AG04450 (cell line): ENCODE data around the gene PPFIA1. TPM values are rescaled to one million over a fixed set of nuclear protein-coding genes. Genes with fewer than 3 reads are reported as not detected.

Experiments
- CTCF ChIA-PET: fragments of 300-600, 350-600 bp; formaldehyde crosslinking; extraction: SDS; loops from one replicate; lab custom pipeline; 2022; ENCODE audit warnings: antibody characterized with exemption, inconsistent platforms; lab: Charles Lee
- POLR2A ChIA-PET: fragments of 350-600 bp; formaldehyde crosslinking; extraction: SDS; loops from one replicate; lab custom pipeline; 2021; ENCODE audit warnings: antibody characterized with exemption, inconsistent platforms; lab: Yijun Ruan, JAX
- DNase-seq: peaks from one replicate; pipeline ENCODE4 v3.0.0-alpha.2; 2011; ENCODE audit warnings: low read depth, low spot score
- H3K27ac ChIP-seq: one replicate; pipeline ENCODE4 v1.5.1; 2012; ENCODE audit warnings: low read depth, low read length, control low read depth
- H3K27me3 ChIP-seq: one replicate; pipeline ENCODE4 v1.6.0; 2012; ENCODE audit warnings: low read length; ENCODE audit not compliant: control insufficient read depth, insufficient read depth
- H3K4me3 ChIP-seq: 2 replicates; pipeline ENCODE4 v1.5.1; 2011; ENCODE audit warnings: mild to moderate bottlenecking, low read depth, low read length, control low read depth
- H3K9me3 ChIP-seq: 2 replicates; pipeline ENCODE4 v1.5.1; 2012; ENCODE audit warnings: low read length; ENCODE audit not compliant: control insufficient read depth, insufficient read depth
- polyA plus RNA-seq: library from polyadenylated mRNA; depleted of rRNA; stranded (reverse); fragments of >200 nt; gene quantifications from 2 replicates; pipeline ENCODE4 v1.2.3, GENCODE V29; 2011
- TF ChIP-seq, protein P1 (sequence below): IDR thresholded peaks from 2 replicates; pipeline ENCODE4 v1.5.1; 2011; ENCODE audit warnings: low read depth, low read length, control low read depth, inconsistent platforms

The PPFIA1 gene
- polyA plus RNA-seq, 1 experiment: 39.9 TPM

DNA sequence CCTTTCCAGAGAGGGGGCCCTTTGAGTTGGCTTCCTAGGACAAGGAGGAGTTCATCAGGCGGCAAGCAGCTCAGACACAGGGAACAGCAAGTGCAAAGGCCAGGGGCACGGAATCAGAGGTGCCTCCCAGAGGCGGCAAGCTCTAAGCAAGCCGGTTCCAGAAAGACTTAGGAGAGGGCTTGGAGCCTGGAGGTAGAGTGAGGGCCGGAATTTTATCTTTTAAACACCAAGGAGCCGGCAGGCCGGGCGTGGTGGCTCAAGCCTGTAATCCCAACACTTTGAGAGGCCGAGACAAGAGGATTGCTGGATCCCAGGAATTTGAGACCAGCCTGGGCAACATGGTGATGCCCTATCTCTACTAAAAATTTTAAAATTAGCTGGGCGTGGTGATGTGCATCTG is 40.8 kb upstream of the PPFIA1 start:
- Histone ChIP-seq H3K9me3 (peaks cover 3% of the 10 kb centered on the region), H3K4me3 (no peak overlapping the region), H3K27me3 (peaks cover 13% of the 10 kb centered on the region), H3K27ac (no peak overlapping the region)
- no peak for DNase-seq
- POLR2A ChIA-PET: no interaction called here
- CTCF ChIA-PET: no interaction called here
- TF ChIP-seq, protein P1, sequence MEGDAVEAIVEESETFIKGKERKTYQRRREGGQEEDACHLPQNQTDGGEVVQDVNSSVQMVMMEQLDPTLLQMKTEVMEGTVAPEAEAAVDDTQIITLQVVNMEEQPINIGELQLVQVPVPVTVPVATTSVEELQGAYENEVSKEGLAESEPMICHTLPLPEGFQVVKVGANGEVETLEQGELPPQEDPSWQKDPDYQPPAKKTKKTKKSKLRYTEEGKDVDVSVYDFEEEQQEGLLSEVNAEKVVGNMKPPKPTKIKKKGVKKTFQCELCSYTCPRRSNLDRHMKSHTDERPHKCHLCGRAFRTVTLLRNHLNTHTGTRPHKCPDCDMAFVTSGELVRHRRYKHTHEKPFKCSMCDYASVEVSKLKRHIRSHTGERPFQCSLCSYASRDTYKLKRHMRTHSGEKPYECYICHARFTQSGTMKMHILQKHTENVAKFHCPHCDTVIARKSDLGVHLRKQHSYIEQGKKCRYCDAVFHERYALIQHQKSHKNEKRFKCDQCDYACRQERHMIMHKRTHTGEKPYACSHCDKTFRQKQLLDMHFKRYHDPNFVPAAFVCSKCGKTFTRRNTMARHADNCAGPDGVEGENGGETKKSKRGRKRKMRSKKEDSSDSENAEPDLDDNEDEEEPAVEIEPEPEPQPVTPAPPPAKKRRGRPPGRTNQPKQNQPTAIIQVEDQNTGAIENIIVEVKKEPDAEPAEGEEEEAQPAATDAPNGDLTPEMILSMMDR: no peak

DNA sequence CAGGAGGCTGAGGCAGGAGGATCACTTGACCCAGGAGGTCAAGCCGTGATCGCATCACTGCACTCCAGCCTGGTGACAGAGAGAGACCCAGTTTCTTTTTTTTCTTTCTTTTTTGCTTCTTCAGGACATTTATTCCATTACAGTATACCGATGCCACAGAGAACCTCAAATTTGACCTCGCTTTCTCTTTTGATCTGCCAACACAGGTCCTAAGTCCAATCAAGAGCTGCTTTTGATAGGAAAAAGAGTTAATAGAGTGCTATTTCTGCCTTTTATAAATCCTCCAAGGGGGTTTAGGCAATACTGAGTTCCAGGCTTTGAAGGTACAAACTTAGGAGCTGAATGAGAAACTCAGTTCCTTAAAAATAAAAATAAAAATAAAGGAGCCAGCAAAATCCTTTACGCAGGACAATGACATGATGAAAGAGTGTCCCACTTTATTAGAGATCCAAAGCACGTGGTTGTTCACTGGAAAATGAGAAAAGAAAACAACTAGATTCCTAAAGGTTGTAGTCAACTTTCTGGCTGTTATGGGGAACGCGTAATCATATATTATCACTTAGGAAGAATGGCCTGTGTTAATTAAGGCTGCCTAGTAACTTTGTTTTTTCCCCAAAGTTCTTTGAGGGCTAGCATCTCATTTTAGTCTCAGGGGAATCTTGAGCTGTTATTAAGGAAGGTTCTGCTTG is 40.2 kb upstream of the PPFIA1 start:
- CTCF ChIA-PET: no interaction called here
- Histone ChIP-seq H3K27me3 (peaks cover 13% of the 10 kb centered on the region), H3K9me3 (peaks cover 3% of the 10 kb centered on the region), H3K4me3 (no peak overlapping the region), H3K27ac (no peak overlapping the region)
- TF ChIP-seq, protein P1: no peak
- no peak for DNase-seq
- POLR2A ChIA-PET: no interaction called here

GRCh38 chr11:70230840-70231710 is 39.4 kb upstream of the PPFIA1 start:
- Histone ChIP-seq H3K27ac (no peak overlapping the region), H3K9me3 (peaks cover 3% of the 10 kb centered on the region), H3K27me3 (peaks cover 13% of the 10 kb centered on the region), H3K4me3 (no peak overlapping the region)
- ChIA-PET CTCF (no interaction called here), POLR2A (interaction anchor here (0.6 kb wide), 1 partner anchor 20 kb away, joined by 4 read pairs; no protein-coding TSS in a partner anchor)
- TF ChIP-seq, protein P1: no peak
- DNase-seq: no peak

GRCh38 chr11:70233034-70233433 is 37.5 kb upstream of the PPFIA1 start:
- Histone ChIP-seq H3K9me3 (peaks cover 3% of the 10 kb centered on the region), H3K27me3 (peaks cover 15% of the 10 kb centered on the region), H3K27ac (no peak overlapping the region), H3K4me3 (no peak overlapping the region)
- TF ChIP-seq, protein P1: no peak
- ChIA-PET POLR2A (interaction anchor here (0.5 kb wide), 1 partner anchor 39 kb away, joined by 3 read pairs; no protein-coding TSS in a partner anchor), CTCF (no interaction called here)
- DNase-seq: no peak

- Histone ChIP-seq H3K27ac (no peak overlapping the region), H3K9me3 (peaks cover 3% of the 10 kb centered on the region), H3K27me3 (peaks cover 15% of the 10 kb centered on the region), H3K4me3 (no peak overlapping the region)
- peak; percentile 20 for DNase-seq
- ChIA-PET POLR2A (no interaction called here), CTCF (no interaction called here)
- TF ChIP-seq, protein P1: no peak
These were observed 37.0 kb upstream of the PPFIA1 start for GRCh38 chr11:70233511-70233934.
